Endometrial microvascular endothelial cells (primary cell): ENCODE data around the gene TDRD9. TPM values are rescaled to one million over a fixed set of nuclear protein-coding genes. Genes with fewer than 3 reads are reported as not detected.
"Not testable (repeated sequence)": the region's sequence is repeated elsewhere in the genome, so short reads cannot be mapped to it uniquely, and the experiment has no call there.

Experiments used
- in situ Hi-C: cut with HindIII; loops from 2 replicates; pipeline ENCODE4 v1.10.0; 2017; ENCODE audit warnings: low sequenced_read_pairs, low pct_unique_long_range_greater_than_20kb; ENCODE audit errors: inconsistent ontology term
- total RNA-seq: library from RNA; depleted of rRNA; stranded (reverse); fragments of >200 nt; gene quantifications from one replicate; pipeline ENCODE4 v1.2.3, GENCODE V29; 2015; ENCODE audit errors: inconsistent ontology term

TDRD9 gene
- total RNA-seq, 1 donor from 2014 or later, result 0.09 TPM

GRCh38 chr14:103961928-103962578, 33.8 kb downstream of the TDRD9 start:
- in situ Hi-C loops, result no loop called here

GRCh38 chr14:103966631-103967030, 38.4 kb downstream of the TDRD9 start:
- in situ Hi-C loops, result no loop called here

- in situ Hi-C loops, result no loop called here
These were observed 41.7 kb downstream of the TDRD9 start for GRCh38 chr14:103969961-103970360.

GRCh38 chr14:103973354-103973753, 45.1 kb downstream of the TDRD9 start:
- in situ Hi-C loops, result no loop called here

- in situ Hi-C loops, result no loop called here
These were observed 46.3 kb downstream of the TDRD9 start for GRCh38 chr14:103974575-103974974.

GRCh38 chr14:103980623-103981238, 52.5 kb downstream of the TDRD9 start:
- in situ Hi-C loops, result not testable (repeated sequence)

GRCh38 chr14:103984196-103984595, 55.9 kb downstream of the TDRD9 start:
- in situ Hi-C loops, result no loop called here

- in situ Hi-C loops, result no loop called here
These were observed 60.8 kb downstream of the TDRD9 start for GRCh38 chr14:103989034-103989433.

- in situ Hi-C loops, result no loop called here
These were observed 61.7 kb downstream of the TDRD9 start for GRCh38 chr14:103989964-103990363.

- in situ Hi-C loops, result no loop called here
These were observed 66.4 kb downstream of the TDRD9 start for GRCh38 chr14:103994535-103995184.

- in situ Hi-C loops, result no loop called here
These were observed 67.6 kb downstream of the TDRD9 start for GRCh38 chr14:103995876-103996275.

GRCh38 chr14:103997391-103997790, 69.1 kb downstream of the TDRD9 start:
- in situ Hi-C loops, result no loop called here

- in situ Hi-C loops, result no loop called here
These were observed 69.8 kb downstream of the TDRD9 start for GRCh38 chr14:103998027-103998426.

GRCh38 chr14:103999795-104000440, 71.7 kb downstream of the TDRD9 start:
- in situ Hi-C loops, result no loop called here

- in situ Hi-C loops, result no loop called here
These were observed 72.7 kb downstream of the TDRD9 start for GRCh38 chr14:104001003-104001402.

GRCh38 chr14:104003616-104004015, 75.4 kb downstream of the TDRD9 start:
- in situ Hi-C loops, result no loop called here

GRCh38 chr14:104004849-104005248, 76.6 kb downstream of the TDRD9 start:
- in situ Hi-C loops, result no loop called here

- in situ Hi-C loops, result no loop called here
These were observed 77.2 kb downstream of the TDRD9 start for GRCh38 chr14:104005489-104005888.

GRCh38 chr14:104007121-104007520, 78.9 kb downstream of the TDRD9 start:
- in situ Hi-C loops, result no loop called here

- in situ Hi-C loops, result no loop called here
These were observed 81.0 kb downstream of the TDRD9 start for GRCh38 chr14:104009297-104009696.
